ENCODE results near the gene ITPK1. TPM values are rescaled to one million over a fixed set of nuclear protein-coding genes. Genes with fewer than 3 reads are reported as not detected.

Gene ITPK1
- total and polyA plus RNA-seq, 10 of the 15 experiments (the other 5 are each of a cell fraction or from before 2014, with no cell fraction given), result 1.3 to 73.2 (median 27.0) TPM

- Histone ChIP-seq H3K9ac (ENCODE audit: control insufficient read depth, insufficient read depth, low read length) (no peak overlapping the region), H3K9me3 (replicated peaks; ENCODE audit: control insufficient read depth, insufficient read depth, low read length) (no peaks in the 10 kb centered on the region; the same call in 2 of the 3 replicates), H4K20me1 (ENCODE audit: control insufficient read depth, insufficient read depth) (no peaks in the 10 kb centered on the region), H3K79me2 (ENCODE audit: control insufficient read depth, insufficient read depth, low read length) (peaks cover 2% of the 10 kb centered on the region), H3K36me3 (ENCODE audit: control insufficient read depth in 2 of 2, insufficient read depth in 2 of 2, low read length in 1 of 2) (peaks cover 0 to 14% of the 10 kb centered on the region in 2 experiments; a peak in 2 of 4 replicates), H2AFZ (ENCODE audit: control insufficient read depth, low read depth, low read length) (no peak overlapping the region), H3K4me2 (ENCODE audit: control insufficient read depth, insufficient read depth) (no peak overlapping the region), H3K4me3 (no peak overlapping the region), H3K27ac (ENCODE audit: control insufficient read depth, insufficient read depth) (no peak overlapping the region), H3K27me3 (replicated peaks in 1 of 2; ENCODE audit: control insufficient read depth in 2 of 2, insufficient read depth in 2 of 2, low read length in 1 of 2) (no peaks in the 10 kb centered on the region), H3K4me1 (ENCODE audit: control insufficient read depth, insufficient read depth, low read length) (peaks cover 10% of the 10 kb centered on the region)
- DNase-seq (ENCODE audit: low read depth, low spot score) (no peak), FAIRE-seq (no peak), ATAC-seq (no peak)
- SMC1A ChIA-PET (ENCODE audit: uncharacterized antibody, unreplicated experiment), result no interaction called here
- CTCF ChIA-PET, result no interaction called here
- TF ChIP-seq BCL3 (IDR thresholded peaks at IDR 0.05; ENCODE audit: borderline replicate concordance, insufficient read depth, low read depth, low read length, poor library complexity, severe bottlenecking) (no peak), ZNF622 (IDR thresholded peaks at IDR 0.05) (no peak), TCF12 (IDR thresholded peaks at IDR 0.05; ENCODE audit: low read depth, low read length) (no peak), GATAD2B (conservative IDR thresholded peaks at IDR 0.05; ENCODE audit: low read depth) (no peak), TARDBP (IDR thresholded peaks at IDR 0.05; ENCODE audit: borderline replicate concordance) (no peak), EED (IDR thresholded peaks at IDR 0.05; ENCODE audit: low read depth) (no peak), ZBTB11 (CRISPR knock-in tag; IDR thresholded peaks at IDR 0.05) (no peak), PKNOX1 (IDR thresholded peaks at IDR 0.05) (no peak)
- WGBS (ENCODE audit: insufficient coverage, insufficient replicate concordance, low lambda C conversion rate, missing lambda C conversion rate), result 98% methylated on average over 8 of the region's 8 CpGs
- intact Hi-C loops (cut with micrococcal nuclease; ENCODE audit: unreplicated experiment), result no loop called here
- POLR2A ChIA-PET, result no interaction called here
- in situ Hi-C loops (cut with MboI), result no loop called here
- BruUV-seq (replicated peaks), result no TSS peak
- RAD21 ChIA-PET (ENCODE audit: unreplicated experiment), result no interaction called here
These were observed 97.4 kb downstream of the ITPK1 start for GRCh38 chr14:93018366-93018765.

All from GM12878 (cell line).